ENCODE results near the gene CEP63. TPM values are rescaled to one million over a fixed set of nuclear protein-coding genes. Genes with fewer than 3 reads are reported as not detected.

Gene CEP63
- total RNA-seq (2021; ENCODE audit: unreplicated experiment) (19.1 TPM), Bru-seq, nascent RNA (percentile 67 among the genes with signal in this experiment), BruChase-seq, experiment 1, labeled RNA remaining after a 6-hour chase (percentile 58 among the genes with signal in this experiment), BruChase-seq, experiment 2, labeled RNA remaining after a 2-hour chase (percentile 58 among the genes with signal in this experiment)
- 11.7 and 12.0 TPM in 2 replicates for polyA plus RNA-seq (2012)
- long read RNA-seq, partial matches to known transcripts: 9 of 25 reads
- long read RNA-seq, other reads (novel, unspliced or antisense): 13 of 25 reads

DNA sequence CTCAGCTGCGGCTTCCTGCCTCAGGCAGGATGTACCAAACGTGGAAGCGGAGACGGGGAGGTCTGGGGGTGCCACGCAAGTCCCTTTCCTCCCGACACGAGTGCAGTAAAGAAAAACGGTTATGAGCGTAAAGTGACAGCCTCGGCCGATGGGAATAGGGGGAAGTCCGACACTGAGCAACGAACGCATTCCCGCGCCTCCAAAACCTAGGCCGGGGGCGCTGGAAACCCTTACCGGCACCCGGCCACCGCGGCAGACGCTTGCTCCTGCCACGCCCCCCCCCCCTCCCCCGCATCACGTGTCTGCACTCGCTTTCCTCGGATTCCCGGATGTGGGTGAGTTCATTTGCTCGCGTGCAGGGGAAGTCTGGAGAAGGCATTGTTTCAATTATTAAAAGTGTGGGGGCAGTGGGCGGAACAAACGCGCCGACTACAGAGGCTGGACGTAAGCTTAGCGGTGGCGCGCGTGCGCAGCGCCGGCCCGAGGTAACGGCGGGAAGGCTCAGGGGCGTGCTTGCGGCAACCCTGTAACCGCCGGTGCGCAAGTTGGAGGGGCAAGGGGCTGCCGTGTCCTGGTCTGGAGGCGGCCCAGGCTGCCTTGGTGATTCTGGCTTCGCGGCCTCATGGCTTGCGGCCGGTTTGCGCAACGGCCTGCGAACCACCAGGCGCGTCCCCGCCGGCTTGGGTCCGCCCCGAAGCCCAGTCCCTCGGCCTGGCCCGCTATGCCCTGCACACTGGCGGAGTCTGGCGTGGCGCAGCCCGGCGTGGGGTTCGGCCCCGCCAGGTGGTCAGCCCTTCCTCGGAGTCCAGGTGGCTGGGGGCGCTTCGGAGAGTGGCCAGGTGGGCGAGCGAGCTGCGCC, at the start of gene CEP63, which contains the start of gene ANAPC13:
TSS of gene CEP63 (plus strand) at position 340 of the 859 bp plus-strand sequence. CDS start 9,264 bp downstream, outside the sequence.
TSS of gene ANAPC13 (minus strand) at position 268 of the 859 bp plus-strand sequence. CDS start 3,081 bp downstream, outside the sequence.
- Histone ChIP-seq H3K27me3 (ENCODE audit: insufficient read depth, low read length) (no peaks in the 10 kb centered on the region), H3K4me3 (replicated peaks in 1 of 2; ENCODE audit: low read depth in 1 of 2, low read length in 2 of 2) (peak within 1 kb of the TSS; percentile 85 to 93), H4K20me1 (ENCODE audit: insufficient read depth) (no peaks in the 10 kb centered on the region), H3K4me2 (ENCODE audit: low read length) (peak within 1 kb of the TSS; percentile 86), H2AFZ (ENCODE audit: low read depth, low read length, poor library complexity, severe bottlenecking) (no peak within 1 kb of the TSS), H3K9me2 (ENCODE audit: insufficient read depth) (no peaks in the 10 kb centered on the region), H3K4me1 (ENCODE audit: control insufficient read depth in 1 of 2, insufficient read depth in 2 of 2, low read length in 2 of 2) (peaks cover 16 to 35% of the 10 kb centered on the region in 2 experiments), H3K9me3 (ENCODE audit: control insufficient read depth in 1 of 2, insufficient read depth in 1 of 2, low read depth in 1 of 2, low read length in 2 of 2) (no peaks in the 10 kb centered on the region), H3K9ac (ENCODE audit: low read length) (peak within 1 kb of the TSS; percentile 90), H3K36me3 (ENCODE audit: control insufficient read depth in 1 of 2, insufficient read depth in 2 of 2, low read length in 2 of 2) (peaks cover 11 to 14% of the 10 kb centered on the region in 2 experiments; a peak in 3 of 4 replicates), H3K79me2 (ENCODE audit: insufficient read depth, low read length) (peaks cover 47% of the 10 kb centered on the region), H3K27ac (ENCODE audit: low read depth, low read length) (peak within 1 kb of the TSS; percentile 88)
- peak; percentile 86 for ATAC-seq
- RAD21 ChIA-PET (ENCODE audit: low non-redundant PET in 1 of 2, low total read pairs in 2 of 2, uncharacterized antibody in 2 of 2, unreplicated experiment in 2 of 2): interaction anchor here in 1 of 2 experiments (0.7 kb wide), 1 partner anchor 528 kb away, joined by 3 read pairs; no protein-coding TSS in a partner anchor
- CTCF ChIA-PET: interaction anchor here (1.0 to 1.4 kb wide), 2 partner anchors 11 to 172 kb away, joined by 3 read pairs; no protein-coding TSS in a partner anchor
- POLR2A ChIA-PET: no interaction called here
- BruUV-seq (replicated peaks): TSS peak; percentile 66
- intact Hi-C loops (cut with micrococcal nuclease): no loop called here
- peak; percentile 99 for DNase-seq (ENCODE audit: low read depth, low spot score)
- TF ChIP-seq ELF1 (IDR thresholded peaks at IDR 0.05; ENCODE audit: borderline replicate concordance, low read depth) (peak; percentile 82), POLR2AphosphoS5 (IDR thresholded peaks at IDR 0.05; ENCODE audit: low read depth, low read length) (peak; percentile 76), TCF7L2 (IDR thresholded peaks at IDR 0.05; ENCODE audit: borderline replicate concordance, extremely low read depth, insufficient read depth, insufficient read length) (peak; percentile 98), EZH2 (IDR thresholded peaks at IDR 0.05) (no peak), JUND (IDR thresholded peaks at IDR 0.05) (peak; percentile 81), EGR1 (IDR thresholded peaks at IDR 0.05; ENCODE audit: low read depth) (peak; percentile 99), SP1 (IDR thresholded peaks at IDR 0.05; ENCODE audit: low read depth) (peak; percentile 95), YY1 (IDR thresholded peaks at IDR 0.05; ENCODE audit: extremely low read depth, insufficient replicate concordance, low read depth, low read length) (peak; percentile 27), ZFX (IDR thresholded peaks at IDR 0.05) (peak; percentile 90), POLR2A (IDR thresholded peaks at IDR 0.05; ENCODE audit: borderline replicate concordance, extremely low read depth, insufficient read depth, insufficient read length) (peak; percentile 77), CEBPB (IDR thresholded peaks at IDR 0.05; ENCODE audit: low read depth) (0 out of 2 replicates have a peak, but pooled peaks have one; percentile 63), ZNF274 (IDR thresholded peaks at IDR 0.05; ENCODE audit: low read depth, low read length) (no peak), CBX3 (IDR thresholded peaks at IDR 0.05; ENCODE audit: low read depth) (peak; percentile 96), EZH2phosphoT487 (IDR thresholded peaks at IDR 0.05; ENCODE audit: borderline replicate concordance) (no peak), SRF (IDR thresholded peaks at IDR 0.05; ENCODE audit: low read depth) (peak; percentile 43; the same call in 1 of the 2 replicates), SIN3A (IDR thresholded peaks at IDR 0.05; ENCODE audit: low read depth) (peak; percentile 99)
- TF ChIP-seq, protein P1, sequence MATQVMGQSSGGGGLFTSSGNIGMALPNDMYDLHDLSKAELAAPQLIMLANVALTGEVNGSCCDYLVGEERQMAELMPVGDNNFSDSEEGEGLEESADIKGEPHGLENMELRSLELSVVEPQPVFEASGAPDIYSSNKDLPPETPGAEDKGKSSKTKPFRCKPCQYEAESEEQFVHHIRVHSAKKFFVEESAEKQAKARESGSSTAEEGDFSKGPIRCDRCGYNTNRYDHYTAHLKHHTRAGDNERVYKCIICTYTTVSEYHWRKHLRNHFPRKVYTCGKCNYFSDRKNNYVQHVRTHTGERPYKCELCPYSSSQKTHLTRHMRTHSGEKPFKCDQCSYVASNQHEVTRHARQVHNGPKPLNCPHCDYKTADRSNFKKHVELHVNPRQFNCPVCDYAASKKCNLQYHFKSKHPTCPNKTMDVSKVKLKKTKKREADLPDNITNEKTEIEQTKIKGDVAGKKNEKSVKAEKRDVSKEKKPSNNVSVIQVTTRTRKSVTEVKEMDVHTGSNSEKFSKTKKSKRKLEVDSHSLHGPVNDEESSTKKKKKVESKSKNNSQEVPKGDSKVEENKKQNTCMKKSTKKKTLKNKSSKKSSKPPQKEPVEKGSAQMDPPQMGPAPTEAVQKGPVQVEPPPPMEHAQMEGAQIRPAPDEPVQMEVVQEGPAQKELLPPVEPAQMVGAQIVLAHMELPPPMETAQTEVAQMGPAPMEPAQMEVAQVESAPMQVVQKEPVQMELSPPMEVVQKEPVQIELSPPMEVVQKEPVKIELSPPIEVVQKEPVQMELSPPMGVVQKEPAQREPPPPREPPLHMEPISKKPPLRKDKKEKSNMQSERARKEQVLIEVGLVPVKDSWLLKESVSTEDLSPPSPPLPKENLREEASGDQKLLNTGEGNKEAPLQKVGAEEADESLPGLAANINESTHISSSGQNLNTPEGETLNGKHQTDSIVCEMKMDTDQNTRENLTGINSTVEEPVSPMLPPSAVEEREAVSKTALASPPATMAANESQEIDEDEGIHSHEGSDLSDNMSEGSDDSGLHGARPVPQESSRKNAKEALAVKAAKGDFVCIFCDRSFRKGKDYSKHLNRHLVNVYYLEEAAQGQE (IDR thresholded peaks at IDR 0.05; ENCODE audit: low read depth): no peak
- TF ChIP-seq, protein P2, sequence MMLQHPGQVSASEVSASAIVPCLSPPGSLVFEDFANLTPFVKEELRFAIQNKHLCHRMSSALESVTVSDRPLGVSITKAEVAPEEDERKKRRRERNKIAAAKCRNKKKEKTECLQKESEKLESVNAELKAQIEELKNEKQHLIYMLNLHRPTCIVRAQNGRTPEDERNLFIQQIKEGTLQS (IDR thresholded peaks at IDR 0.05): no peak; the same call in 1 of the 2 replicates
- TF ChIP-seq, protein P3, sequence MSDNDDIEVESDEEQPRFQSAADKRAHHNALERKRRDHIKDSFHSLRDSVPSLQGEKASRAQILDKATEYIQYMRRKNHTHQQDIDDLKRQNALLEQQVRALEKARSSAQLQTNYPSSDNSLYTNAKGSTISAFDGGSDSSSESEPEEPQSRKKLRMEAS (IDR thresholded peaks at IDR 0.05): peak; percentile 97
- TF ChIP-seq, protein P4, sequence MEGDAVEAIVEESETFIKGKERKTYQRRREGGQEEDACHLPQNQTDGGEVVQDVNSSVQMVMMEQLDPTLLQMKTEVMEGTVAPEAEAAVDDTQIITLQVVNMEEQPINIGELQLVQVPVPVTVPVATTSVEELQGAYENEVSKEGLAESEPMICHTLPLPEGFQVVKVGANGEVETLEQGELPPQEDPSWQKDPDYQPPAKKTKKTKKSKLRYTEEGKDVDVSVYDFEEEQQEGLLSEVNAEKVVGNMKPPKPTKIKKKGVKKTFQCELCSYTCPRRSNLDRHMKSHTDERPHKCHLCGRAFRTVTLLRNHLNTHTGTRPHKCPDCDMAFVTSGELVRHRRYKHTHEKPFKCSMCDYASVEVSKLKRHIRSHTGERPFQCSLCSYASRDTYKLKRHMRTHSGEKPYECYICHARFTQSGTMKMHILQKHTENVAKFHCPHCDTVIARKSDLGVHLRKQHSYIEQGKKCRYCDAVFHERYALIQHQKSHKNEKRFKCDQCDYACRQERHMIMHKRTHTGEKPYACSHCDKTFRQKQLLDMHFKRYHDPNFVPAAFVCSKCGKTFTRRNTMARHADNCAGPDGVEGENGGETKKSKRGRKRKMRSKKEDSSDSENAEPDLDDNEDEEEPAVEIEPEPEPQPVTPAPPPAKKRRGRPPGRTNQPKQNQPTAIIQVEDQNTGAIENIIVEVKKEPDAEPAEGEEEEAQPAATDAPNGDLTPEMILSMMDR (IDR thresholded peaks at IDR 0.05 in 2 of 3, conservative IDR thresholded peaks at IDR 0.05 in 1 of 3; ENCODE audit: borderline replicate concordance in 1 of 3, insufficient read depth in 1 of 3, low read depth in 2 of 3, low read length in 2 of 3): no peak

Data from HCT116 (cell line).